Fibroblast of pulmonary artery (primary cell): Measurements from ENCODE around the gene ZSCAN5A.

ENCODE experiments used
- DNase-seq: peaks from one replicate; pipeline ENCODE4 v3.0.0-alpha.2; 2010; ENCODE audit warnings: low read depth
- H3K4me3 ChIP-seq: replicated peaks from 2 replicates; pipeline ENCODE4 v1.5.1; 2011; ENCODE audit warnings: low read depth, mild to moderate bottlenecking, control low read depth, low read length, moderate library complexity
- TF ChIP-seq, protein P1 (sequence below): IDR thresholded peaks from 2 replicates; pipeline ENCODE4 v1.5.1; 2011; ENCODE audit warnings: mild to moderate bottlenecking, control low read depth, low read length, inconsistent platforms; ENCODE audit errors: missing control alignments

The ZSCAN5A gene

GRCh38 chr19:56321989-56322440 lies 7.4 kb upstream of the ZSCAN5A start:
- TF ChIP-seq, protein P1, sequence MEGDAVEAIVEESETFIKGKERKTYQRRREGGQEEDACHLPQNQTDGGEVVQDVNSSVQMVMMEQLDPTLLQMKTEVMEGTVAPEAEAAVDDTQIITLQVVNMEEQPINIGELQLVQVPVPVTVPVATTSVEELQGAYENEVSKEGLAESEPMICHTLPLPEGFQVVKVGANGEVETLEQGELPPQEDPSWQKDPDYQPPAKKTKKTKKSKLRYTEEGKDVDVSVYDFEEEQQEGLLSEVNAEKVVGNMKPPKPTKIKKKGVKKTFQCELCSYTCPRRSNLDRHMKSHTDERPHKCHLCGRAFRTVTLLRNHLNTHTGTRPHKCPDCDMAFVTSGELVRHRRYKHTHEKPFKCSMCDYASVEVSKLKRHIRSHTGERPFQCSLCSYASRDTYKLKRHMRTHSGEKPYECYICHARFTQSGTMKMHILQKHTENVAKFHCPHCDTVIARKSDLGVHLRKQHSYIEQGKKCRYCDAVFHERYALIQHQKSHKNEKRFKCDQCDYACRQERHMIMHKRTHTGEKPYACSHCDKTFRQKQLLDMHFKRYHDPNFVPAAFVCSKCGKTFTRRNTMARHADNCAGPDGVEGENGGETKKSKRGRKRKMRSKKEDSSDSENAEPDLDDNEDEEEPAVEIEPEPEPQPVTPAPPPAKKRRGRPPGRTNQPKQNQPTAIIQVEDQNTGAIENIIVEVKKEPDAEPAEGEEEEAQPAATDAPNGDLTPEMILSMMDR: no peak
- no peak overlapping the region for H3K4me3 ChIP-seq
- DNase-seq: no peak

DNA sequence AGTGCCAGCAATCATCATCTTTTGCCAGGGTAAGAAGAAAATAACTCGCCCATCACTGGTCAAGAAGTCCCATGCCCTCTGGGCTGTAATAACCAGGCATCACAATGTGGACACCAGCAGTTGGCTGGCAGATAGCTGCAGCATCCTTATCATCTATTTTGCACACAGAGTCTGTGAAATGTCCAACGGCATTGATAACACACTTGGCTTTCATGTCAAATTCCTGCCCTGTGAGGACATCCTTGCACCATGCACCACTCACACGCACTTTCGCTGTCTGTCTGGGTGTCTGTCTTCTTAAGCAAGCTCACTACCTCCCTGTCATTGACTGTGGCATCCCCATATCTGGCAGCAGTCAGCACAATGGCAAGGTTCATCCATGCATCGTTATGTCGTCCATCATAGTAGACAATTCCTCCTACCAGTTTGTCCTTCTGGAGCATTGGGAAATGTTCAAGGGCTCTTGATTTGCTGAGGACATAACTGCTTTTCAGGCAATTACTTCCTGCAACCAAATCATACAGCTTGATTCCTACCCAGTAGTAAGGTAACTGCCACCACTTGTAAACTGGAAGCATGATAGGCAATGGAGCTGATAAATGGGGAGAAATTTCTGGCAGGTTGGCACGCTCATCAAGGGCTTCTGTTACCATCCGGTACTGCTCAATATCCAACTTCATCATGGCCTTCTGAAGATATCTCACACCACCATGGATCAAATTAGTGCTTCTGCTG lies 6.8 kb upstream of the ZSCAN5A start:
- TF ChIP-seq, protein P1: no peak
- no peak overlapping the region for H3K4me3 ChIP-seq
- DNase-seq: no peak

GRCh38 chr19:56319991-56320390 lies 5.4 kb upstream of the ZSCAN5A start:
- no peak for DNase-seq
- TF ChIP-seq, protein P1: no peak
- H3K4me3 ChIP-seq: no peak overlapping the region

GRCh38 chr19:56317749-56318148 lies 3.1 kb upstream of the ZSCAN5A start:
- H3K4me3 ChIP-seq: no peak overlapping the region
- no peak for DNase-seq
- TF ChIP-seq, protein P1: no peak

DNA sequence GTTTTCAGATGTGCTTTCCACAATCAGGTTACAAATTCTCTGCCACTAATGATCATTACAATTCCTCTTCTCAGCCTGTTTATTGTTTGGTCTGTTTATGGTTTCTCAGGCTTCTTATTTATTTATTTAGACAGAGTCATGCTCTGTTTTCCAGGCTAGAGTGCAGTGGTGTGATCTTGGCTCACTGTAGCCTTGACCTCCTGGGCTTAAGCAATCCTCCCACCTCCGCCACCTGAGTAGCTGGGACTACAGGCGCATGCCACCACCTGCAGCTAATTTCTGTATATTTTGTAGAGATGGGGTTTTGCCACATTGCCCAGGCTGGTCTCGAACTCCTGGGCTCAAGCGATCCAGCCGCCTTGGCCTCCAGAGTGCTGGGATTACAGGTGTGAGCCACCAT lies 2.1 kb upstream of the ZSCAN5A start:
- no peak for DNase-seq
- TF ChIP-seq, protein P1: no peak
- H3K4me3 ChIP-seq: no peak overlapping the region

DNA sequence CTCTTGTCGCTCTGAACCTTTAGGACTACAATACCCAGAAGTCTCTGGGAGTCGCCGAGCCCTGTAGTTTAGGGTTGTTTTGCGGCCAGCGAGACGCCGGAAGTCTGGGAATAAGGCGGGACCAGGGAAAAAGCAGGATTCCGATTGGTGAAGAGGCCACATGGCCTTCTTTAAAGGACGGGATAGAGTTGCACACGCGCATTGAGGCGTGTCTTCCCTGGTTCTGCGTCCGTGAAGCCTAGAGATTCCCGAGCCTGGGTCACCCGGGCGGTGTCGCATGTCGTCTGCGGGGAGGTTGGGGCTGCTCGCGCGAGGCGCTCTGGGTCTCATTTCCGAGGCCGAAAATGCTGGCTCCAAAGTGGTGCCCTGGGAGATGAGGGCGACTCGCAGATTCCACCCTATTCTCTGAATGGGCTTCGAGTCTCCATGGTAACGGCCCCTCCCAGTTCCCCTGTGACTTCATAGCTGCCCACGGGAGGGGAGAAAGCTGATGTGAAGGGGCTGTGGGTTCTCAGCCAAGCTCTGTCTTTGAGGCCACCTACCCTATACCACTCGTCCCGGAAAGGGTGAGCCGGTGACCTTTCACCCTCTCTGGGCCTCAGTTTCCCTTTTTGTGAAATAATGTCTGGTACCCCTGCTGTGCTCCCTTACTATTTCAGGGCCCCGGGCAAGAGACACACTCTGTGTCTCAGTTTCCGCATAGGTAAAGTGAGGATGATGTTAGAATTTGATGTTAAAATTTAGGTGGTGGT lies 614 bp upstream of the ZSCAN5A start:
- H3K4me3 ChIP-seq: peak overlapping the region; percentile 94
- TF ChIP-seq, protein P1: no peak
- peak; percentile 99 for DNase-seq
